ENCODE data around the gene STUB1.
A peak's percentile ranks its signal among the peaks of the same experiment; 100 is the strongest.

STUB1 gene

GRCh38 chr16:679814-680624, at the start of gene STUB1:
STUB1 (plus strand) TSS chr16:680410; CDS start chr16:680526, 116 bp downstream.
- peak; percentile 89 to 93 for DNase-seq

GRCh38 chr16:630815-631405, 49.3 kb upstream of the STUB1 start, which contains the start of gene WFIKKN1:
WFIKKN1 (plus strand) TSS chr16:630985; CDS start chr16:631254, 269 bp downstream.
- DNase-seq, result no peak

GRCh38 chr16:631808-632358, 48.3 kb upstream of the STUB1 start:
- DNase-seq, result no peak

- no peak for DNase-seq
Measured at GRCh38 chr16:632486-633335, 47.5 kb upstream of the STUB1 start.

- DNase-seq, result no peak
Measured at GRCh38 chr16:633336-634050, 46.7 kb upstream of the STUB1 start.

- no peak for DNase-seq
Measured at GRCh38 chr16:634051-634670, 46.0 kb upstream of the STUB1 start.

- no peak for DNase-seq
Measured at GRCh38 chr16:634996-635395, 45.2 kb upstream of the STUB1 start.

GRCh38 chr16:635573-636205, 44.5 kb upstream of the STUB1 start:
- DNase-seq, result no peak

GRCh38 chr16:636206-637080, 43.8 kb upstream of the STUB1 start, which contains the start of gene METTL26:
METTL26 (minus strand) TSS chr16:636305; CDS start chr16:636290, 15 bp downstream.
- DNase-seq, result peak; percentile 96 to 97

- DNase-seq, result peak; percentile 21 to 55
Measured at GRCh38 chr16:637081-638018, 42.9 kb upstream of the STUB1 start.

- no peak for DNase-seq
Measured at GRCh38 chr16:638034-638543, 42.1 kb upstream of the STUB1 start.

GRCh38 chr16:638836-639235, 41.4 kb upstream of the STUB1 start:
- no peak for DNase-seq

GRCh38 chr16:640614-641013, 39.6 kb upstream of the STUB1 start:
- no peak for DNase-seq

GRCh38 chr16:641326-642188, 38.7 kb upstream of the STUB1 start, which contains the start of gene MCRIP2:
MCRIP2 (plus strand) TSS chr16:641828; CDS start chr16:641992, 164 bp downstream.
- peak; percentile 50 to 84 for DNase-seq

- peak in 1 of 2 experiments; percentile 40 for DNase-seq
Measured at GRCh38 chr16:642189-643049, 37.8 kb upstream of the STUB1 start.

- no peak for DNase-seq
Measured at GRCh38 chr16:643050-643368, 37.2 kb upstream of the STUB1 start.

GRCh38 chr16:644556-644955, 35.7 kb upstream of the STUB1 start:
- DNase-seq, result no peak
